ENCODE results near the gene CDH11. TPM values are rescaled to one million over a fixed set of nuclear protein-coding genes. Genes with fewer than 3 reads are reported as not detected.

Gene CDH11
- total and polyA plus RNA-seq, 2 donors (not counting 1 experiment from before 2014, with no cell fraction given): not detected

- no peaks in the 10 kb centered on the region for H3K4me1 ChIP-seq (ENCODE audit: control insufficient read depth in 2 of 2, insufficient read depth in 2 of 2, low read length in 2 of 2)
- no peaks in the 10 kb centered on the region for H3K36me3 ChIP-seq (replicated peaks in 1 of 2; ENCODE audit: control extremely low read depth in 1 of 2, control insufficient read depth in 1 of 2, extremely low read depth in 1 of 2, insufficient read depth in 2 of 2, low read length in 1 of 2)
- intact Hi-C loops (cut with micrococcal nuclease): no loop called here
- H3K27me3 ChIP-seq (replicated peaks in 1 of 4; ENCODE audit: control extremely low read depth in 1 of 4, control insufficient read depth in 3 of 4, insufficient read depth in 4 of 4, low read length in 3 of 4): no peaks in the 10 kb centered on the region
- ChIA-PET CTCF (no interaction called here), POLR2A (no interaction called here)
- H3K79me2 ChIP-seq (ENCODE audit: control insufficient read depth, insufficient read depth, low read length): no peaks in the 10 kb centered on the region
- Mint-ChIP-seq H3K9me3 (ENCODE audit: insufficient read depth) (peaks cover 3% of the 10 kb centered on the region), H3K27ac (no peak overlapping the region), H3K4me1 (no peaks in the 10 kb centered on the region), H3K27me3 (no peaks in the 10 kb centered on the region), H3K4me3 (no peak overlapping the region)
- H3K27ac ChIP-seq (ENCODE audit: low read length in 2 of 2): no peak overlapping the region
- WGBS (ENCODE audit: insufficient coverage): no CpG with 5 or more reads among the region's 2 CpGs
- TF ChIP-seq CTCF (IDR thresholded peaks at IDR 0.05): no peak
- no peak for TF ChIP-seq EZH2 (IDR thresholded peaks at IDR 0.05; ENCODE audit: borderline replicate concordance, insufficient read depth, low read depth, low read length, poor library complexity, severe bottlenecking)
- DNase-seq: no peak
- no peak for ATAC-seq (ENCODE audit: low read depth)
- peaks cover 0 to 3% (median 0%) of the 10 kb centered on the region in 3 donors for H3K9me3 ChIP-seq (ENCODE audit: control extremely low read depth in 1 of 3, control insufficient read depth in 2 of 3, insufficient read depth in 1 of 3, low read length in 2 of 3)
- H4K20me1 ChIP-seq (ENCODE audit: control insufficient read depth, insufficient read depth, low read length, poor library complexity, severe bottlenecking): no peaks in the 10 kb centered on the region
- H3K9ac ChIP-seq (ENCODE audit: low read length): no peak overlapping the region
- H3K4me2 ChIP-seq (replicated peaks; ENCODE audit: low read depth, low read length, poor library complexity, severe bottlenecking): no peak overlapping the region
- no peak overlapping the region for H3K4me3 ChIP-seq (ENCODE audit: control extremely low read depth in 1 of 5, extremely low read depth in 1 of 5, insufficient read depth in 1 of 5, low read depth in 2 of 5, low read length in 4 of 5)
- no peak overlapping the region for H2AFZ ChIP-seq (ENCODE audit: insufficient read depth, low read depth, low read length, poor library complexity, severe bottlenecking)
Measured at GRCh38 chr16:64900019-64900418, 221.8 kb downstream of the CDH11 start.

- H3K36me3 ChIP-seq (replicated peaks in 1 of 2; ENCODE audit: control extremely low read depth in 1 of 2, control insufficient read depth in 1 of 2, extremely low read depth in 1 of 2, insufficient read depth in 2 of 2, low read length in 1 of 2): no peaks in the 10 kb centered on the region
- H3K4me3 ChIP-seq (ENCODE audit: control extremely low read depth in 1 of 5, extremely low read depth in 1 of 5, insufficient read depth in 1 of 5, low read depth in 2 of 5, low read length in 4 of 5): no peak overlapping the region
- ChIA-PET CTCF (no interaction called here), POLR2A (no interaction called here)
- H3K27me3 ChIP-seq (replicated peaks in 1 of 4; ENCODE audit: control extremely low read depth in 1 of 4, control insufficient read depth in 3 of 4, insufficient read depth in 4 of 4, low read length in 3 of 4): no peaks in the 10 kb centered on the region
- H3K4me1 ChIP-seq (ENCODE audit: control insufficient read depth in 2 of 2, insufficient read depth in 2 of 2, low read length in 2 of 2): no peaks in the 10 kb centered on the region
- no peak overlapping the region for H3K4me2 ChIP-seq (replicated peaks; ENCODE audit: low read depth, low read length, poor library complexity, severe bottlenecking)
- TF ChIP-seq CTCF (IDR thresholded peaks at IDR 0.05) (no peak), EZH2 (IDR thresholded peaks at IDR 0.05; ENCODE audit: borderline replicate concordance, insufficient read depth, low read depth, low read length, poor library complexity, severe bottlenecking) (no peak)
- no peak for ATAC-seq (ENCODE audit: low read depth)
- no peaks in the 10 kb centered on the region for H3K27me3 Mint-ChIP-seq
- H4K20me1 ChIP-seq (ENCODE audit: control insufficient read depth, insufficient read depth, low read length, poor library complexity, severe bottlenecking): no peaks in the 10 kb centered on the region
- H3K27ac ChIP-seq (ENCODE audit: low read length in 2 of 2): no peak overlapping the region
- H3K79me2 ChIP-seq (ENCODE audit: control insufficient read depth, insufficient read depth, low read length): no peaks in the 10 kb centered on the region
- peaks cover 0 to 3% (median 0%) of the 10 kb centered on the region in 3 donors for H3K9me3 ChIP-seq (ENCODE audit: control extremely low read depth in 1 of 3, control insufficient read depth in 2 of 3, insufficient read depth in 1 of 3, low read length in 2 of 3)
- intact Hi-C loops (cut with micrococcal nuclease): no loop called here
- DNase-seq: no peak
- no peak overlapping the region for H3K9ac ChIP-seq (ENCODE audit: low read length)
- no peak overlapping the region for H3K4me3 Mint-ChIP-seq
- H3K4me1 Mint-ChIP-seq: no peaks in the 10 kb centered on the region
- peaks cover 3% of the 10 kb centered on the region for H3K9me3 Mint-ChIP-seq (ENCODE audit: insufficient read depth)
- H3K27ac Mint-ChIP-seq: no peak overlapping the region
- no peak overlapping the region for H2AFZ ChIP-seq (ENCODE audit: insufficient read depth, low read depth, low read length, poor library complexity, severe bottlenecking)
- no CpG with 5 or more reads among the region's 2 CpGs for WGBS (ENCODE audit: insufficient coverage)
Measured at GRCh38 chr16:64898159-64898558, 223.7 kb downstream of the CDH11 start.

Data from B cell (primary cell).